Jurkat, Clone E6-1 (cell line): ENCODE measurements around the gene RBP2.
"Not testable (repeated sequence)": the region's sequence is repeated elsewhere in the genome, so short reads cannot be mapped to it uniquely, and the experiment has no call there.

Experiments
- DNase-seq: peaks from one replicate; pipeline ENCODE4 v3.0.0-alpha.2; 2011; ENCODE audit warnings: low read depth, low spot score
- H3K4me3 ChIP-seq: 2 replicates; pipeline ENCODE4 v1.5.1; 2011; ENCODE audit warnings: mild to moderate bottlenecking, low read length, control low read depth, moderate library complexity

Gene RBP2

DNA sequence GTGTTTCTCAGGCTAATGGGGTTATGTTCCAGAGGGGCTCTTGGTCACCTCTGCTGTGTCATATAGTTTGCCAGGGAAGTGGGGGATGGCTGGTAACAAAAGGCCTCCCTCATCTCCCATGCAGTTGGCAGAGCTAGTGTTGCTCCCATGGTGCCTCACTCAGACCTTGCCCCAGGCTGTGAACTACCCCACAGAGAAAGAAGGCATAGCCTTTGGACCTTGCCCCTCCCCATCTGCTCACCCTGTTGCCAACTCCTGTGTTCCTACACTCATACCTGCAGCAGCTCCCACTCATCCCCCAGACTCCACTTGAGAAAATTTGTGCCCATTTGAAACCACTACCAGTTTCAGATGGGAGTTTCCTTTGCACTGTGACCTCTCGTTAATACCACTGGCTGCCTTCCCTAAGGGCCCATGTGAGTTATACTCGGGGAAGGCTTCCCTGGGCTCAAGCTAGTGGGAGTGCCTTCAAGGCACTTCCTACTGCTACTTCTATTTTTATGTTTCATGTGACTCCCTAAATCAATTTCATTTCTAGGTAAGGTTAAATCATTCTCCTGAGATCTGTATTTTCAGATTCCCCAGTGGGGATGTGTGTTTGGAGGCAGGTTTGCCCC, 61.6 kb downstream of the RBP2 start:
- no peak for DNase-seq

DNA sequence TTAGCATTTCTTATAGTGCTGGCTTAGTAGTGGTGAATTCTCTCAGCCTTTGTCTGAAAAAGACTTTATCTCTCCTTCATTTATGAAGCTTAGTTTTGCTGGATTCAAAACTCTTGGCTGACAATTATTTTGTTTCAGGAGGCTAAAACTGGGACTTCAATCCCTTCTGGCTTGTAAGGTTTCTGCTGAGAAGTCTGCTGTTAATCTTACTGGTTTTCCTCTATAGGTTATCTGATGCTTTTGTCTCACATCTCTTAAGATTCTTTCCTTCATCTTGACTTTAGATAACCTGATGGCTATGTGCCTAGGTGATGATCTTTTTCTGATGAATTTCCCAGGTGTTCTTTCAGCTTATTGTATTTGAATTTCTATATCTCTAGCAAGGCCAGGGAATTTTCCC, 63.4 kb downstream of the RBP2 start:
- not testable (repeated sequence) for H3K4me3 ChIP-seq

More for the DNA sequence above, 61.6 kb downstream of the RBP2 start:
- H3K4me3 ChIP-seq: no peak overlapping the region

More for the DNA sequence above, 63.4 kb downstream of the RBP2 start:
- DNase-seq: not testable (repeated sequence)
